Activated B cell treated with CpG ODN at 0.5 μM for 24 hours (primary cell): ENCODE data around the gene C16orf96. TPM values are rescaled to one million over a fixed set of nuclear protein-coding genes. Genes with fewer than 3 reads are reported as not detected.

Source experiments
- ATAC-seq: fragments of 200-7000 bp; cut with Tn5 transposase; one replicate; pipeline ENCODE4 v1.10.0; 2021; ENCODE audit warnings: low read depth, mild to moderate bottlenecking, moderate library complexity
- CTCF ChIA-PET: fragments of 350-600 bp; sonication (Branson Sonifier 250); formaldehyde crosslinking; loops from one replicate; lab custom pipeline; 2021; ENCODE audit warnings: antibody characterized with exemption; lab: Charles Lee
- POLR2A ChIA-PET: fragments of 350-600 bp; sonication (Branson Sonifier 250); formaldehyde crosslinking; loops from one replicate; lab custom pipeline; 2021; ENCODE audit warnings: antibody characterized with exemption; lab: Charles Lee
- DNase-seq: peaks from one replicate; pipeline ENCODE4 v3.0.0; 2022
- H3K27ac Mint-ChIP-seq: one replicate; pipeline ENCODE4 v1.8.0; 2020; ENCODE audit warnings: mixed read lengths
- H3K27me3 Mint-ChIP-seq: one replicate; pipeline ENCODE4 v1.8.0; 2021; ENCODE audit warnings: mixed read lengths
- H3K36me3 Mint-ChIP-seq: one replicate; pipeline ENCODE4 v1.8.0; 2021; ENCODE audit warnings: low read depth, mixed read lengths
- H3K4me1 Mint-ChIP-seq: one replicate; pipeline ENCODE4 v1.8.0; 2021; ENCODE audit warnings: mixed read lengths
- H3K4me3 Mint-ChIP-seq: one replicate; pipeline ENCODE4 v1.8.0; 2020; ENCODE audit warnings: mild to moderate bottlenecking, mixed read lengths
- H3K9me3 Mint-ChIP-seq: one replicate; pipeline ENCODE4 v1.8.0; 2020; ENCODE audit warnings: mixed read lengths
- CTCF ChIP-seq: fragments of 200-600 bp; IDR thresholded peaks from one replicate; pipeline ENCODE4 v1.8.0; 2022; ENCODE audit warnings: antibody characterized with exemption, mild to moderate bottlenecking
- intact Hi-C: fragments of 100-400 bp; cut with micrococcal nuclease; formaldehyde crosslinking; loops from one replicate; pipeline ENCODE4 v1.15.1; 2024
- total RNA-seq: library from RNA; stranded (reverse); gene quantifications from 2 replicates; pipeline ENCODE4 v1.2.3, GENCODE V29; 2022

Gene C16orf96
- total RNA-seq = 0.13 and 0.15 TPM in 2 replicates

- Mint-ChIP-seq H3K27ac (no peak within 1 kb of the TSS), H3K4me3 (no peak within 1 kb of the TSS), H3K9me3 (no peaks in the 10 kb centered on the region), H3K4me1 (no peaks in the 10 kb centered on the region), H3K36me3 (no peaks in the 10 kb centered on the region), H3K27me3 (peaks cover 6% of the 10 kb centered on the region)
- ChIA-PET POLR2A (no interaction called here), CTCF (no interaction called here)
- no peak for TF ChIP-seq CTCF
- DNase-seq = no peak
- intact Hi-C loops = no loop called here
- ATAC-seq = no peak
Measured at GRCh38 chr16:4556112-4556511, at the start of gene C16orf96. C16orf96 (plus strand) TSS chr16:4556340; CDS start chr16:4556490, 150 bp downstream.

DNA sequence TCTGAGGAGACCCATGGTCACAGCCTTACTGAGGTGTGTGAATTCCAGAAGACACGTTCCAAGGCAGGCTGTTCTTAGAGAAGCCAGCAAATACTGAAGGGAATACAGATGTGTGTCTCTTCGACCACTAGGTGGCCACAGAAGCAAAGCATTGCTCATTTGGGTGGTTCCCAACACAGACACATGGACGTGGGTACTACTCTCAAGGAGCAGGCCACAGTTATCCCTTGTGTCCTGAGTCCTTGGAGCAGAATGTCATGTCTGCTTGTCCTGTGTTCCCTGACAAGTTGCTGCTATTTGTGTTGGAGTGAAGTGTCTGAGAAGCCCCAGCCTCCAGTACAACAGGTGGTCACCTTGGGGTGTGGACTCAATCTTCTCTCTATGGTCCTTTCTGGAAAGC lies 49.7 kb upstream of the C16orf96 start:
- H3K27ac Mint-ChIP-seq = peak overlapping the region; percentile 93
- intact Hi-C loops = loop anchor here (1.0 to 5.0 kb wide), 10 partner anchors 30 to 586 kb away; partner anchors contain the start of genes CDIP1, GLYR1, HMOX2 and MGRN1
- H3K9me3 Mint-ChIP-seq = no peaks in the 10 kb centered on the region
- peak overlapping the region; percentile 29 for H3K4me3 Mint-ChIP-seq
- POLR2A ChIA-PET = interaction anchor here (0.5 to 3.4 kb wide), 9 partner anchors 20 to 118 kb away, joined by 3 to 21 read pairs (median 12); partner anchors contain the start of genes CDIP1, MGRN1 and NMRAL1
- peak; percentile 39 for ATAC-seq
- peaks cover 40% of the 10 kb centered on the region for H3K4me1 Mint-ChIP-seq
- TF ChIP-seq CTCF = peak; percentile 46
- DNase-seq = peak; percentile 31
- no peaks in the 10 kb centered on the region for H3K27me3 Mint-ChIP-seq
- H3K36me3 Mint-ChIP-seq = peaks cover 38% of the 10 kb centered on the region
- CTCF ChIA-PET = interaction anchor here (0.7 to 5.2 kb wide), 12 partner anchors 12 to 144 kb away, joined by 3 to 116 read pairs (median 8); partner anchors contain the start of genes HMOX2, MGRN1 and UBALD1

DNA sequence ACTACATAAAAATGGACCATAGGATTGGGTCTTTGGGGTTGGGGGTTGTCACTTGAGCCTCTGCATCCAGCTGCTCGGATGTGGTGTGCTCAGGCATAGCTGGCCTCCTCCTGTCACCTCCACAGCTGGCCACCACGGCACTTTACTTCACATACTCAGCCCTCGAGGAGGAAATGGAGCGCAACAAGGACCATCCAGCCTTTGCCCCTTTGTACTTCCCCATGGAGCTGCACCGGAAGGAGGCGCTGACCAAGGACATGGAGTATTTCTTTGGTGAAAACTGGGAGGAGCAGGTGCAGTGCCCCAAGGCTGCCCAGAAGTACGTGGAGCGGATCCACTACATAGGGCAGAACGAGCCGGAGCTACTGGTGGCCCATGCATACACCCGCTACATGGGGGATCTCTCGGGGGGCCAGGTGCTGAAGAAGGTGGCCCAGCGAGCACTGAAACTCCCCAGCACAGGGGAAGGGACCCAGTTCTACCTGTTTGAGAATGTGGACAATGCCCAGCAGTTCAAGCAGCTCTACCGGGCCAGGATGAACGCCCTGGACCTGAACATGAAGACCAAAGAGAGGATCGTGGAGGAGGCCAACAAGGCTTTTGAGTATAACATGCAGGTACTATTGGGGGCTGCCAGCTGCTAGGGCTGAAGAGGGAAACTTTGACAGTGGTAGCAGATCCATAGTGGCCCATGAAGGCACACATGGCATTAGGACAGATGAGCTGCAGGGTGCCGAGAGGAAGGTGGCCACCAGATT lies 48.4 kb upstream of the C16orf96 start:
- ChIA-PET POLR2A (interaction anchor here (3.4 kb wide), 1 partner anchor 41 kb away, joined by 18 read pairs; no protein-coding TSS in a partner anchor), CTCF (interaction anchor here (0.9 to 5.2 kb wide), 10 partner anchors 29 to 143 kb away, joined by 3 to 116 read pairs (median 10); partner anchors contain the start of genes HMOX2, MGRN1 and UBALD1)
- intact Hi-C loops = loop anchor here (2.0 to 5.0 kb wide), 4 partner anchors 340 to 585 kb away; partner anchors contain the start of genes GLYR1, NAGPA and UBN1
- Mint-ChIP-seq H3K4me1 (peaks cover 35% of the 10 kb centered on the region), H3K27ac (no peak overlapping the region), H3K9me3 (no peaks in the 10 kb centered on the region), H3K27me3 (no peaks in the 10 kb centered on the region), H3K4me3 (no peak overlapping the region), H3K36me3 (peaks cover 52% of the 10 kb centered on the region)
- TF ChIP-seq CTCF = no peak
- ATAC-seq = no peak
- DNase-seq = no peak

DNA sequence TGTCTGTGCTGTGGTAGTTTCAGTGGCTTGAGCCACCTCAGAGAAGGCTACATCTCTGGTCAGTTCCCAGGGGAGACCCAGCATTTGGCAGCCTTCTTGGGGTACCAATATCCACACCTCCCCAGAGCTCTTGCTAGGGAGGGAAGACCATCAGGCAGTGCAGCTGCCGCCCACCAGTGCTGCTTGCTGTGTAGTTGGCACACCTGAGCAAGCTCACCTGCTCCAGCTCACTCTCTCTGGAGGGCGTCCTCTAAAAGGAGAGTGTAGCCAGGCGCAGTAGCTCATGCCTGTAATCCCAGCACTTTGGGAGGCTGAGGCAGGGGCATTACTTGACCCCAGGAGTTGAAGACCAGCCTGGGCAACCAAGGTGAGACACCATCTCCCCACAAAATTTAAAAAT lies 47.3 kb upstream of the C16orf96 start:
- intact Hi-C loops = loop anchor here (5.0 kb wide), 3 partner anchors 338 to 583 kb away; partner anchors contain the start of genes GLYR1, NAGPA and UBN1
- no peak for DNase-seq

More for the DNA sequence above, 47.3 kb upstream of the C16orf96 start:
- ATAC-seq = no peak
- POLR2A ChIA-PET = no interaction called here
- peaks cover 56% of the 10 kb centered on the region for H3K36me3 Mint-ChIP-seq
- H3K4me1 Mint-ChIP-seq = peaks cover 34% of the 10 kb centered on the region
- no peaks in the 10 kb centered on the region for H3K9me3 Mint-ChIP-seq
- CTCF ChIA-PET = interaction anchor here (0.9 to 5.2 kb wide), 4 partner anchors 28 to 107 kb away, joined by 3 to 116 read pairs (median 26); no protein-coding TSS in a partner anchor
- no peak overlapping the region for H3K4me3 Mint-ChIP-seq
- H3K27ac Mint-ChIP-seq = no peak overlapping the region
- no peak for TF ChIP-seq CTCF
- no peaks in the 10 kb centered on the region for H3K27me3 Mint-ChIP-seq
